ENCODE measurements around the gene PRRC2A.
"Not testable (repeated sequence)": the region's sequence is repeated elsewhere in the genome, so short reads cannot be mapped to it uniquely, and the experiment has no call there.

The PRRC2A gene

GRCh38 chr6:31586008-31586407, 34.5 kb upstream of the PRRC2A start, which contains the start of gene LST1:
Gene LST1 (plus strand): TSS chr6:31586277. CDS start chr6:31587300, 1,023 bp downstream.
- peak; percentile 74 to 77 (median 77) for DNase-seq

GRCh38 chr6:31586599-31587281, 33.8 kb upstream of the PRRC2A start:
- DNase-seq, result peak; percentile 65 to 75 (median 66)

- peak in 2 of 3 donors; percentile 37 to 38 for DNase-seq
These were observed 32.4 kb upstream of the PRRC2A start for GRCh38 chr6:31587791-31588777.

GRCh38 chr6:31588871-31589650, 31.5 kb upstream of the PRRC2A start:
- DNase-seq, result peak; percentile 69 to 73 (median 73)

- DNase-seq, result not testable (repeated sequence)
These were observed 29.8 kb upstream of the PRRC2A start for GRCh38 chr6:31590691-31591090.

GRCh38 chr6:31592396-31592771, 28.1 kb upstream of the PRRC2A start:
- DNase-seq, result no peak

GRCh38 chr6:31597006-31597405, 23.5 kb upstream of the PRRC2A start:
- peak; percentile 69 to 76 (median 76) for DNase-seq

- no peak for DNase-seq
These were observed 13.2 kb upstream of the PRRC2A start for GRCh38 chr6:31607317-31607716.

- DNase-seq, result no peak
These were observed 10.8 kb upstream of the PRRC2A start for GRCh38 chr6:31609519-31610406.

GRCh38 chr6:31610968-31611367, 9.5 kb upstream of the PRRC2A start:
- DNase-seq, result peak in 1 of 3 donors; percentile 12

GRCh38 chr6:31614075-31614619, 6.4 kb upstream of the PRRC2A start:
- peak; percentile 64 to 84 (median 74) for DNase-seq

- DNase-seq, result peak; percentile 72 to 81 (median 79)
These were observed 5.6 kb upstream of the PRRC2A start, which contains the start of gene AIF1 for GRCh38 chr6:31614684-31615578. Gene AIF1 (plus strand): TSS chr6:31615234. CDS start chr6:31615330, 96 bp downstream.

GRCh38 chr6:31615748-31616147, 4.8 kb upstream of the PRRC2A start:
- peak in 2 of 3 donors; percentile 17 to 25 for DNase-seq

- DNase-seq, result no peak
These were observed 3.5 kb upstream of the PRRC2A start for GRCh38 chr6:31617010-31617409.

GRCh38 chr6:31619805-31620585, 520 bp upstream of the PRRC2A start:
- DNase-seq, result peak; percentile 98 to 100 (median 99)

GRCh38 chr6:31621320-31621939, 915 bp downstream of the PRRC2A start:
- no peak for DNase-seq

- no peak for DNase-seq
These were observed 1.5 kb downstream of the PRRC2A start for GRCh38 chr6:31621991-31622390.

- peak; percentile 38 to 49 (median 47) for DNase-seq
These were observed 2.2 kb downstream of the PRRC2A start for GRCh38 chr6:31622684-31623091.

GRCh38 chr6:31624070-31624469, 3.6 kb downstream of the PRRC2A start:
- DNase-seq, result no peak
